AG04450 (cell line): ENCODE measurements around the gene KIAA1328. TPM values are rescaled to one million over a fixed set of nuclear protein-coding genes. Genes with fewer than 3 reads are reported as not detected.
A peak's percentile ranks its signal among the peaks of the same experiment; 100 is the strongest.

Experiments
- CTCF ChIA-PET: fragments of 300-600, 350-600 bp; formaldehyde crosslinking; extraction: SDS; loops from one replicate; lab custom pipeline; 2022; ENCODE audit warnings: antibody characterized with exemption, inconsistent platforms; lab: Charles Lee
- POLR2A ChIA-PET: fragments of 350-600 bp; formaldehyde crosslinking; extraction: SDS; loops from one replicate; lab custom pipeline; 2021; ENCODE audit warnings: antibody characterized with exemption, inconsistent platforms; lab: Yijun Ruan, JAX
- DNase-seq: peaks from one replicate; pipeline ENCODE4 v3.0.0-alpha.2; 2011; ENCODE audit warnings: low read depth, low spot score
- H3K27ac ChIP-seq: one replicate; pipeline ENCODE4 v1.5.1; 2012; ENCODE audit warnings: low read depth, low read length, control low read depth
- H3K27me3 ChIP-seq: one replicate; pipeline ENCODE4 v1.6.0; 2012; ENCODE audit warnings: low read length; ENCODE audit not compliant: control insufficient read depth, insufficient read depth
- H3K4me3 ChIP-seq: 2 replicates; pipeline ENCODE4 v1.5.1; 2011; ENCODE audit warnings: mild to moderate bottlenecking, low read depth, low read length, control low read depth
- H3K9me3 ChIP-seq: 2 replicates; pipeline ENCODE4 v1.5.1; 2012; ENCODE audit warnings: low read length; ENCODE audit not compliant: control insufficient read depth, insufficient read depth
- CTCF ChIP-seq: IDR thresholded peaks from 2 replicates; pipeline ENCODE4 v1.5.1; 2011; ENCODE audit warnings: low read depth, low read length, control low read depth, inconsistent platforms
- polyA plus RNA-seq: library from polyadenylated mRNA; depleted of rRNA; stranded (reverse); fragments of >200 nt; gene quantifications from 2 replicates; pipeline ENCODE4 v1.2.3, GENCODE V29; 2011

The KIAA1328 gene
- polyA plus RNA-seq, 1 experiment, result 3.9 TPM

GRCh38 chr18:36835927-36836326, 7.0 kb downstream of the KIAA1328 start:
- DNase-seq, result no peak
- H3K27ac ChIP-seq, result no peak overlapping the region
- POLR2A ChIA-PET, result no interaction called here
- no peaks in the 10 kb centered on the region for H3K9me3 ChIP-seq
- TF ChIP-seq CTCF, result no peak
- CTCF ChIA-PET, result no interaction called here
- no peak overlapping the region for H3K4me3 ChIP-seq
- no peaks in the 10 kb centered on the region for H3K27me3 ChIP-seq

- H3K4me3 ChIP-seq, result no peak overlapping the region
- no peak overlapping the region for H3K27ac ChIP-seq
- no peaks in the 10 kb centered on the region for H3K9me3 ChIP-seq
- ChIA-PET POLR2A (no interaction called here), CTCF (interaction anchor here (1.9 kb wide), 1 partner anchor 11 kb away, joined by 7 read pairs; the partner anchor contains the start of genes KIAA1328 and TPGS2)
- DNase-seq, result no peak
- no peak for TF ChIP-seq CTCF
- no peaks in the 10 kb centered on the region for H3K27me3 ChIP-seq
Measured at GRCh38 chr18:36839835-36840234, 10.9 kb downstream of the KIAA1328 start.

- Histone ChIP-seq H3K27ac (no peak overlapping the region), H3K4me3 (no peak overlapping the region), H3K9me3 (no peaks in the 10 kb centered on the region), H3K27me3 (no peaks in the 10 kb centered on the region)
- no peak for TF ChIP-seq CTCF
- DNase-seq, result no peak
- POLR2A ChIA-PET, result no interaction called here
- CTCF ChIA-PET, result interaction anchor here (1.2 to 1.5 kb wide), 2 partner anchors 8 to 14 kb away, joined by 4 to 6 read pairs; partner anchors contain the start of genes KIAA1328 and TPGS2
Measured at GRCh38 chr18:36843199-36843598, 14.3 kb downstream of the KIAA1328 start.

- POLR2A ChIA-PET, result no interaction called here
- 0 out of 2 replicates have a peak, but pooled peaks have one; percentile 10 for TF ChIP-seq CTCF
- Histone ChIP-seq H3K9me3 (no peaks in the 10 kb centered on the region), H3K27ac (no peak overlapping the region), H3K4me3 (no peak overlapping the region), H3K27me3 (no peaks in the 10 kb centered on the region)
- no peak for DNase-seq
- CTCF ChIA-PET, result interaction anchor here (1.2 to 1.5 kb wide), 2 partner anchors 9 to 15 kb away, joined by 4 to 6 read pairs; partner anchors contain the start of genes KIAA1328 and TPGS2
Measured at GRCh38 chr18:36843784-36844183, 14.9 kb downstream of the KIAA1328 start.

GRCh38 chr18:36848609-36849008, 19.7 kb downstream of the KIAA1328 start:
- CTCF ChIA-PET, result interaction anchor here (0.9 kb wide), 1 partner anchor 20 kb away, joined by 3 read pairs; the partner anchor contains the start of gene TPGS2
- H3K4me3 ChIP-seq, result no peak overlapping the region
- peaks cover 3% of the 10 kb centered on the region; the same call in 1 of the 2 replicates for H3K9me3 ChIP-seq
- H3K27ac ChIP-seq, result no peak overlapping the region
- H3K27me3 ChIP-seq, result no peaks in the 10 kb centered on the region
- no peak for TF ChIP-seq CTCF
- no peak for DNase-seq
- POLR2A ChIA-PET, result no interaction called here
